ENCODE results near the gene SCNN1G.
"Not testable (repeated sequence)": the region's sequence is repeated elsewhere in the genome, so short reads cannot be mapped to it uniquely, and the experiment has no call there.

The SCNN1G gene, protein sequence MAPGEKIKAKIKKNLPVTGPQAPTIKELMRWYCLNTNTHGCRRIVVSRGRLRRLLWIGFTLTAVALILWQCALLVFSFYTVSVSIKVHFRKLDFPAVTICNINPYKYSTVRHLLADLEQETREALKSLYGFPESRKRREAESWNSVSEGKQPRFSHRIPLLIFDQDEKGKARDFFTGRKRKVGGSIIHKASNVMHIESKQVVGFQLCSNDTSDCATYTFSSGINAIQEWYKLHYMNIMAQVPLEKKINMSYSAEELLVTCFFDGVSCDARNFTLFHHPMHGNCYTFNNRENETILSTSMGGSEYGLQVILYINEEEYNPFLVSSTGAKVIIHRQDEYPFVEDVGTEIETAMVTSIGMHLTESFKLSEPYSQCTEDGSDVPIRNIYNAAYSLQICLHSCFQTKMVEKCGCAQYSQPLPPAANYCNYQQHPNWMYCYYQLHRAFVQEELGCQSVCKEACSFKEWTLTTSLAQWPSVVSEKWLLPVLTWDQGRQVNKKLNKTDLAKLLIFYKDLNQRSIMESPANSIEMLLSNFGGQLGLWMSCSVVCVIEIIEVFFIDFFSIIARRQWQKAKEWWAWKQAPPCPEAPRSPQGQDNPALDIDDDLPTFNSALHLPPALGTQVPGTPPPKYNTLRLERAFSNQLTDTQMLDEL

DNA sequence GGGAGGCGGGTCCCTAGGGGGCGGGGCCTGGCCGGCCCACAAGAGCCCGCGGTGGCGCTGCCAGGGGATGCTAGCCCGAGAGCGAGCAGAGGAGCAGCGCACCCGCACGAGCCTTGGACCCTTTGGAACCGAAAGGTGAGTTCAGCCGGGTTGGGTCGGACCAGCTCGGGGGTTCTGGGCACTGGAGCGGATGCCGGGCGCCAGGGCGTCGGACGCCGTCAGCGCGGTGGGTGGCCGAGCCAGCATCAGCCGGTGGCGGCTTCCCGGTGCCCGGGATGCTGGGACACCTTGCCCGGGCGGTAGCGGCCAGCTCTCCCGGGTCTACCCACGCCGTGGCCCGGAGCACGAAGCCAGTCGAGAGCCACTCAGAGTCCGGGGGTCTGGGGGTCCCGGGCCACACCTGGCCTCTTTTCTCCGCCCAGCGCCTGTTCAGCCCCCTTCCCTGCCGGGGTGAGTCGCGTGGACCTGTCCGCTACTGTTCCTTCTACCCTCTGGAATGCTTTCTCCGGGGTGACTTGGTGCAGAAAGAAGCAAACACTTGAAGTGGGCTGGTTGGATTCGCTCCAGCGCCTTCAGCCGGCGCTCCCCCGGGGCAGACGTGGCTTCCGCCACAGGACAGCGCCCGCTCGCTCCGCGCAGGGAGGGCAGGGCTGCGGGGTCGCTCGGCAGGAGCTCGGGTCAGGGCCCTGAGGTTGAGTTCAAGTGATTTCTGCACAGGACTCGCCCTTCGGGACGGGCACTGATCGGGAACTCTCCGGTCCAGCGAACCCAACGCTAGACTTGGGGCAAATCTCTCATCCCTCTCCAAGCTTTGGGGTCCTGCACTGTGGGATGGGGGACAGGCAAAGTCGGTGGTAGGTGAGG lies at the start of gene SCNN1G:
TSS of gene SCNN1G (plus strand) at position 67 of the 864 bp plus-strand sequence. CDS start 3,527 bp downstream, outside the sequence.
- DNase-seq: no peak

DNA sequence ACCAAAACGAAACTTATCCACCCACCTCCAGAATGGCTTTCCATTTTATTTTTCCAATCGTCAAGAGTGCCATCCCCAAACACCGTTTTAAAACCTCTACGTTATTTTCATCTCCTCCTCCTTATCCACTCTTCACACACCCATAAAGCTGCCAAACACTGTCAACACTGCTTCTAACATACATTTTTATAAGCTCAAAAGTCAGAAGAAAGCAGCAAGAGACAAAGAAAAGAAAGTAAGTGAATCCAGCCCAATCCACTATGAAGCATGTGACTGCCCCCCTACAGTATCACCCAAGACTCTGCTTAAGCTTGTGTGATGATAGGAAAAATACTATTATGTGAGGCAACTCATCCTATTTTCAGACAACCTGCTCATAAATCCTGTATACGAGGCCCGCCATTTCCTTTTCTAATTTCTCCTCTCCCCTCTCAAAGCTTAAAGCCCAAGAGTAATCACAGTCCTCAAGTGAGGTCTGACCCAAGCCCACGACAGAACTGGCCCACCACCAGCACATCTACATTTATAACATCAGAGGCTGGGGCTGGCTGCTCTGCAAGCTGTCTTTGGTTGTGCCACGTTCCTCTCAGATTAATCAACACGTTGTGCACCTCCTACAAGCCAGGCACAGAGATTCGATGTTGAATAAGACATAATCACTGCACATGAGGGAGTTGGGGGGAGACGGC lies 49.6 kb upstream of the SCNN1G start:
- DNase-seq: no peak

DNA sequence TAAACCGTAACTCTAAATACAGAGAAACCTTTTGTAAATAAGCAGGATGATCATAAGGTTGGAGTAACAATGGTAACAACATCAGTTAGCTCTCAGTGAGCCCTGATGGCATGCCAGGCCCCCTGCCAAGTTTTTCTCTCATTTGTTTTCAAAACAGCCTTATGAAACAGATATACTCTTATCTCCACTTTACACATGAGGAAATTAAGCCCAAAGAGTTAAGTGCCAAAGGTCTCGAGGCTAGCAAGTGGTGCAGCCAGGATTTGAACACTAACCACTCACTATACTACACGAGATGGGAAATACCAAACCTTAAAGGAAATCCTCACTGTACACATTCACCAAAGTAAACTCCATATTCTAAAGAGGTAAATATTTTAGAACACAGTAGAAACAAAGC lies 48.3 kb upstream of the SCNN1G start:
- DNase-seq: no peak

DNA sequence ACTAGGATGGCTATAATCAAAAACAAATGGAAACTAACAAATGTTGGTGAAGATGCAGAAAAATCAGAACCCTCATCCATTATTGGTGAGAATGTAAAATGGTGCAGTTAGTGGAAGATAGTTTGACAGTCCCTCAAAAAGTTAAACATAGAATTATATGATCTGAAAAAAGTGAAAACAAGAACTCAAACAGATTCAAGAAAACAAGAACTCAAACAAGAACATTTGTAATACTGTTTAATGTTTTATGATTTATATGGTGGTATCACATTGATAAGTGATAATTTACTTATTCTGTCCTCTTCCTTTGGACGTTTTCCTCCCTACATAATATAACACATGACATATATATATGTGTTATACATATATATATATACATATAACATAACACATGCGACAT lies 45.3 kb upstream of the SCNN1G start:
- no peak for DNase-seq

DNA sequence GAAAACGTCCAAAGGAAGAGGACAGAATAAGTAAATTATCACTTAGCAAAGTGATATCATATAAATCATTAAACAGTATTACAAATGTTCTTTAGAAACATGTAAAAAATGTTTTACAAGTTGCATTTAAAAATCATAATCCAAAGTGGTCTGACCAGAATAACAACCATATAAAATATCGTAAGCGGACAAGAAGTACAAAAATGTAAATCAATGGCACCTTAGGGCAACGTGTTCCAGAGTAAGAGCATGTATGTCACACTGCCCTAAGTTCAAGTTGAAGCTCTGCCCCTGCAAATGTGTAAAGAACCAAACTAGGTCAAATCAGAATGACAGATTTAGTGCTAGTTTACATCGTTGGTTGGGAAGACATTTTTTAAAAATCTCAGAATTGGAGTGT lies 44.7 kb upstream of the SCNN1G start:
- no peak for DNase-seq

DNA sequence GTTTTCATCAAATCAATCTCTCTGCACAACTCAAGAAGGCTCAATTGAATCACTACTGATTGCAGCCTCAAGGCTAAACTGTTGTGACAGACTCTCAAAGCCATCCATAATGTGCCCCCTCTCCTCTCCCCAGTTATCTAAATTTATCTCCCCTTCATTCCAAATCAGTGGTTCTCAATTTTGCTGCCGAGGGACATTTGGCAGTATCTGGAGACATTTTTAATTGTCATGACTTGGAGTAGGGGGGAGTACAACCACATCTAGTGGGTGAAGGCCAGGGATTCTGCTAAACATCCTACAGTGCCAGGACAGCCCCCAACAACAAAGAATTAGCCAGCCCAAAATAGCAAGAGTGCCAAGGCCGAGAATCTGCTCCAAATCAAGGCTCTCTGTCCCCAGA lies 42.4 kb upstream of the SCNN1G start:
- DNase-seq: no peak

DNA sequence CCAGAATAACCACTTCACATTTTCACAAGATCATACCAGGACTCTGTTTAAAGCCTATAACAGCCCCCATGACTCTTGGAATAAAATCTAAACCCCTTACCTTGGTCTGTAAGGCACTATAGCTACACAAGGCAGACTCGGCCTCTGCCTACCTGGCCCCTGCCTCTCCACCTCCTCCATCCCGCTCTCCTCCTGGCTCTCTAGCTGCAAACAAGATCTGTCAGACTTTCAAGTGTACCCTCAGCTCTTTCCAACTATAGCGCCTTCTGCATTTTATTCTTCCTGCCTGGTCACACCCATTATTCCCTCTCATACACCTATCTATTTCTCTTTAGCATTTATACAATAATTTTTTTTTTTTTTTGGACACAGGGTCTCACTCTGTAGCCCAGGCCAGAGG lies 41.5 kb upstream of the SCNN1G start:
- DNase-seq: no peak

DNA sequence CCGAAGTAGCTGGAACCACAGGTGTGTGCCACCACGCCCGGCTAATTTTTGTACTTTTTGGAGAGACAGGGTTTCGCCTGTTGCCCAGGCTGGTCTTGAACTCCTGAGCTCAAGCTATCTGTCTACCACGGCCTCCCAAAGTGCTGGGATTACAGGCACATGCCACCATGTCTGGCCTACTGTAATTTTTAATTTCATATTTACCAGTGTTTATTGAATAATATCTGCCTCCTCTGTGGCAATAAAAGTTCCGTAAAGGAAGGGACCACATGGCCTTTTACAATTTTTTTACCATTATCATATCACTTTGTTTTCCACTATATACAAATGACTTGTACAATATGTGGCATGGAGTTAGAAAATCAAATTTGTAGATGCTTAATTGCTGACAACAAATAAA lies 41.0 kb upstream of the SCNN1G start:
- DNase-seq: no peak

DNA sequence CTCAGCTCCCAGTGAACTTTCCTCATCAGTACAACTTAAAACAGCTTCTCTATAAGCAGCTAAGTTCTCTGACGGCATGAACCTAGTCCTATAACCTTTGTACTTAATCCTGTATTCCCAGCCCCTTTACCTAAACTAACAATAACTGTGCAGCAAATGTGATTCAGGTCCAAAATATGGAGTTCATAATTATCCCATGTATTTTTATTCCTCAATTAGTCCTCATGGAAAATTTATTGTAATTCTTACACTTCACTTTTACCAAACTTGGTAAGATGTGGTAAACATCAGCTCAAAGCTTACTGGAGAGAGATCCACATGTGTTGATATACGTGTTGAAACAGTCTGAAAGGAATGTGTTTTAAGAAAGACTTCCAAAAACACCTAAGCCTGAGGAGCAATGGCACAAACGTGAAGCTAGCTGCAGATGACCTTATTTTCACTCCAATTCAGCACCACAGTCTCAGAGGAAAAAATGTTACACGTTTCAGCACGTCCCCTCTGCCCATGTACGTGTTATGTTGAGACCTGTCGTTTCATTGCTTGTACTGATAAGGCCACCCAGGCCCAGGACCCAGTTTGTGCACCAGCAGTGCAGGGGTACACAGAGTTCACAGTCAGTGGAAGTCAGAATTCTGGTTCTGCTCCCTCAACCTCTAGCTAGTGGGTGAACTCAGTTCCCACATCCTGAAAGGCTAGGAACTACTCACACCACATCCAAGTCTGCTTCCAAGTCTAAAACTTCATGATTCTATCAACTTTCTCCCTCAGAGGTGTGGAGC lies 40.4 kb upstream of the SCNN1G start:
- no peak for DNase-seq

DNA sequence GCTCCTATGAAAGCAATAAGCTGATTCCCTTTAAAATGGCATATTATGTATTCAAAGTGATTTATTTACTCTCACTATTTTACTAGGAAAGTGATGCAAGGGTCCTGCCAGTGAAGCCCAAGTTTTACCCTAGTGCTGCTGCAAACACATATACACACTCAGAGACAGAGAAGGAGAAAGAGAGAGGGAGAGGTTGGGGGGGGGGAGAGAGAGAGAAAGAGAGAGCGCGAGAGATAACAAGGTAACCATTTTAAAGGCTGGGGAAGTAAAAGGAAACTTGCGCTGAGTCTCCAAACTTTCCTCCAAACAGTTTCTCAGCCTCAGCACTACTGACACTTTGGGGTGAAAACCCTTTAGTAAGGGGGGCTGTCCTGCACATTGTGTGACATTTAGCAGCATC lies 39.2 kb upstream of the SCNN1G start:
- no peak for DNase-seq

DNA sequence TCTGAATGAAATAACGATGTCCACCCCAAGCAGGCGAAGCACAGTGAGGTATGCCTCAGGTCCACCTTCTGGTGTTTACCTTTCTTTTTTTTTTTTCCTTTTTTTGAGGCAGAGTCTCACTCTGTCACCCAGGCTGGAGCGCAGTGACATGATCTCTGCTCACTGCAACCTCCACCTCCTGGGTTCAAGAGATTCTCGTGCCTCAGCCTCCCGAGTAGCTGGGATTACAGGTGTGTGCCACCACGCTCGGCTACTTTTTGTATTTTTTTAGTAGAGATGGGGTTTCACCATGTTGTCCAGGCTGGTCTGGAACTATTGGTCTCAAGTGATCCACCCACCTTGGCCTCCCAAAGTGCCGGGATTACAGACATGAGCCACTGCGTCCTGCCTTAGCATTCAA lies 38.2 kb upstream of the SCNN1G start:
- not testable (repeated sequence) for DNase-seq

DNA sequence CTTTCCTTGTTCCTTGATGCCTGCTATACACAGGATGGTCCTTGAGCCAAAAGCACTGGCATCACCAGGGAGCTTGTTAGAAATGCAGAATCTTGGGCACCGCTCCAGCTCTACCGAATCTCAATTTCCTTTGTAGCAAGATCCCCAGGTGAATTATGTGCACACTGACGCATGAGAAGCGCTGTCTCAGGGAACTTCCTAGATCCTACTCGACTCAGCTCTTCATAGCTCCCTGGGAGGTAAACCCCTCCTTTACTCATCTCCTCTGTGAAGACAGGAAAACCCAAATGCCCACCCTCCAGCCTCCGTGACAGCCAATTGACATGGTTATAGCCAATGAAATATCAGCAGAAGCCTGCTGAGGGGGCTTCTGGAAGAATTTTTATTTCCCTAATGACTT lies 37.4 kb upstream of the SCNN1G start:
- no peak for DNase-seq

DNA sequence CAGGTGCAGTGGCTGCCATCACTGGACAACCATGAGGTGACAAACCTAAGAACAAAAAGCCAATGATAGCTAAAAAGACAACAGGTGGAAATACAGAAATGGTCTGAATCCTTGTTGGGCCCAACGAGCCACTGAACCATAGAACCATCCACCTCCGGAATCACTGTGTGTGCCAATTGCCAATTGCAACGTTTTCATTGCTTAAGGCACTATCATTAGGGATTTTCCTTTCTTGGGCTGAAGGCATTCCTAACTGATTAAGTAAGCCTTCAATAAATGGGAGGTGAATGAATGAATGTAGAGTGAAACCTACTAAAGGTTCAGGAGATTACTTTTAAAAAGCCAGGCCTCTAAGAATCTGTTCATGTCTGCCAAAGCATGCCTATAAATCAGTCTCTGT lies 36.9 kb upstream of the SCNN1G start:
- no peak for DNase-seq

DNA sequence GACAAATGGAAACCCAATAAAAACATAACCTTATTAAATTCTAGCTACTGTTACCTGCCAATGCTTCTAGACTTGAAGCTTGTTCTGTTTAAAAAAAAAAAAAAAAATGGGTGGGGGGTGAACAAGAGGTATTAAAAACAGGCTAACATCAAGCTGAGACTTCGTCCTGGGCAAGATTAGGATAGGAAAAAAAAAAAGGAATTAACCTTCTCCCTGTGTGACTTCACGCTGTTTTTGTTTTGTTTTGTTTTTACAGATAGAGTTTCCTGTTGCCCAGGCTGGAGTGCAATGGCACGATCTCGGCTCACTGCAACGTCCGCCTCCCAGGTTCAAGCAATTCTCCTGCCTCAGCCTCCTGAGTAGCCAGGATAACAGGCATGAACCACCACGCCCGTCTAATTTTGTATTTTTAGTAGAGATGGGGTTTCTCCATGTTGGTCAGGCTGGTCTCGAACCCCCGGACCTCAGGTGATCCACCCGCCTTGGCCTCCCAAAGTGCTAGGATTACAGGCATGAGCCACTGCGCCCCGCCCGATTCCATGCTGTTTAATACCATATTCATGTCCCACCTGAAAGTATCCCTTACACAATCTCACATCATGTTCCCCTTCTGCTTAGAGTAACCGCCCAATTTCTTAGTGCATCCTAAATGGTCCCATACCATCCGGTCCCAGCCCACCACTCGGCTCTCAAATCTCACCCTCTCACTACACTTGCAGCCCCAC lies 35.5 kb upstream of the SCNN1G start:
- no peak for DNase-seq

DNA sequence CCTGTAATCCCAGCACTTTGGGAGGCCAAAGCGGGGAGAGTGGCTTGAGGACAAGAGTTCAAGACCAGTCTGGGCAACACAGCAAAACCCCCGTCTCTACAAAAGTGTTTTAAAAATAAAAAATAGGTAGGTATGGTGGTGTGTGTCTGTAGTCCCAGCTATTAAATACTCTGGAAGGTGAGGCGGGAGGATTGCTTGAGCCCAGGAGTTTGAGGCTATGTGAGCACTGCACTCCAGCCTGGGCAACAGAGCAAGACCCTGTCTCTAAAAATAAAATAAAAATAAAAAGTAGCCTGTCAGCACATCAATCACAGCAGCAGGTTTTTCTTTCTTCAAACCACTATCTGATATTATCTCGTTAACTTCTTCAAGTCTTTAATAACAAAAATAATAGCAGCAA lies 34.9 kb upstream of the SCNN1G start:
- DNase-seq: no peak

DNA sequence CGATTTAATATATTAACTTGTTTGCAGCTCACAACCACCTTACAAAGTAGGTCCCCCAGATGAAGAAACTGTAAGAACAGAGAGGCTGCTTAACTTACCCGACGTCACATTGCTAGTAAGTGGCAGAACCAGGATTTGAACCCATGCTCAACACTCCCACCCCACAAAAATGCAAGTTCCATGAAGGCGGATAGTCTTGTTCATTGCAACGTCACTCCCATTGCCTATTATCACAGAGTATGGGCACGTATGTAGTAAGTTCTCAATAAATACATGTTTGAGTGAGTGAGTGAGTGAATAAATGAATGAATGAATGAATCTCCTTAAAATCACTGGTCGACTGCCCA lies 34.4 kb upstream of the SCNN1G start:
- DNase-seq: no peak

DNA sequence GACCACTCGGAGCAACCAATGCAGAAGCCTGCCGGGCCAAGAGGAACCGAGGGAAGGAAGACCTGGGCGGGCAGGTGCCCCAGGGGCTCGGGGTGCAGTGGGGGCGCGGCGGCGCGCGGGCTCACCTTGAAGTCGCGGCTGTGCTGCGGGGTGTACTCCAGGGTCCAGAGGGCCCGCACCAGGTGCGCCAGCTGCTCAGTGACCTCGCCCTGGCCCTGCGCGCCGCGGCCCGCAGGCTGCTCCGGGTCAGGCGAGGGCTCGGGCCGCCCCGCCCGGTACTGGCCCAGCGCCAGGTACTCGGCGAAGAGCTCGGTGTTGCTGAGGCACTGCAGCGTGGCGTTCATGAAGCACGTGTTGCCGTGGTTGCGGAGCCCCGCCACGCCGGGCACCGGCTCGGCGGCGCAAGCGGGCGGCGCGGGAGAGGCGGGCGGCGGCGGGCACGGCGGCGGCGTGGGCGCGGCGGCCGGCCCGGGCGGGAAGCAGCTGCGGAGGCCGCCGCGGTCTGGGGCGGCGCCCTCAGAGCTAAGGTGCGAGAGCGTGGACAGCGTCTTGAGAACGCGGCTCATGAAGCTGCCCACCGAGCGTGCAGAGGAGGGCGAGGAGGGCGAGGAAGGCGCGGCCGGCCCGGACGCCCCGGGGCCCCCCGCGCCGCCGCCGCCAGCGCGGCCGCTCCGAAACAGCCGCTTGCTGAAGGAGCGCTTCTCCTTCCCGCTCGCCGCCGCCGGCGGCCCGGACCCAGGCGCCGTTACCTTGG lies 33.9 kb upstream of the SCNN1G start:
- no peak for DNase-seq

DNA sequence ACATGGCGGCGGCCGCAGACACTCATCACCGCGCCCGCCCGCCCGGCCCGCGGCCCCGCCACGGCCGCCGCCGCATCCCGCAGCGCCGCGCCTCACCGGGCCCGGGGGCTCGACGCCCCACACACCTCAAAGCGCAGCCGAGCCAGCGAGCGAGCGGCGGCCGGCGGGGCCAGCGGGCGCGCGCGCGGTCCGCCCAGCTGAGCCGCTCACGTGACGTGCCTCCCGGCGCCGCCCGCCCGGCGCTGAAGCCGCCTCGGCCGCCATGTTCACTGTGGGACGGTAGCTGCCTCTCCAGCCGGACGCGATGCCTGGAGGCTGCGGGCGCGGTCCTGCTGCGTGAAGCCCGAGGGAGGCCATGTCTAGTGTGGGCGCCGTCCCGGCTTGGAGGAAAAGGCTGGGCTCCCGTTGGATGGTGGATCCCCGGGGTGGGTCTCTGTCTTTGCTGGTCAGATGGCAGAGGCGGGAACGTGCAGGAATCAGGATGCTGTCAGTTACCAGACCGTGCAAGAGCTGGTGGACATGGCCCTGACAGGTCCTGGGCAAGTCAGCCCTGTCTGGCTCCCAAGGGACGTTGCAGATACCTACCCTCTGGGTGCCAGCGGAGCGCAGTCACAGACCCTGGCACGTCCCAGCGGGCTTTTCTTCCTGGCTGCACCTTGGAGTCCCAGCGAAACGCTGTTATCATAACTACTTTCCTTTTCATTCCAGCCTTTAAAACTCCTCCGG lies 33.1 kb upstream of the SCNN1G start, which contains the start of gene USP31:
TSS of gene USP31 (minus strand) at position 186 of the 726 bp plus-strand sequence. CDS start at position 4, 182 bp downstream.
- DNase-seq: peak; percentile 52 to 89

DNA sequence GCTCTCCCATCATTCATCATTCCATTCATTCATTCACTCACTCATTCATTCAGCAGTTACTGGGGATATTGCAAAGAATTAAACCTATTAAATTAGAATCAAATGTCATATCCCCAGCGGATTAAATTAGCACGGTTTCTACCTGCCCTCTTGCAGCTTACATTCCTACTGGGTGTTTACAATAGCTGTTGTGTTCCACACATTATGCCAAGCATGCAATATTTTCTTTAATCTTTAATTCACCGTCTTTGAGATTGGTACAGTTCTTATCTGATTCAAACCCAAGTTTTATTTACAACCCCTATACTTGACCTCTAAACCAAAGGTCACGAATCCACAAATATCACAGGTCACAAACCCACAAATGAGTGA lies 32.6 kb upstream of the SCNN1G start:
- DNase-seq: no peak

Measured in cerebellar nuclear complex (tissue), 1 donor.